ENCODE measurements around the gene ZFHX2. TPM values are rescaled to one million over a fixed set of nuclear protein-coding genes. Genes with fewer than 3 reads are reported as not detected.

ZFHX2 gene
- total RNA-seq, 2 experiments from 2014 or later: 1.8 to 2.7 TPM

DNA sequence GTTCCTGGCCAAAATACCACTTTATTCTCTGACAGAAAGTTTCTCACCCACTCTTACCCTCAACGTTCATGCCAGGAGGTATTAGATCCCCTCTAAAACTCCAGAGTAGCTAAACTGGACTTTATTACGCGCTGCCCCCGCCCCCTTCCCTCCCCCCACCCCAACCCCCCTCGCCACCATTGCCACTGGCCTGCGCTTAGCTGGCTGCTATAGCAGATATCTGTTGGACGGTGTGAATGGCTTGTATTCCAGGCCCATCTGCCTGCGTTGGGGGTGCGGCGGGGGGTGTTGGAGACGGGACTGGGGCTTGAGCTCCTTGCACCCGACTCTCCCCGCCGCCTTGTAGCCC, 3.9 kb upstream of the ZFHX2 start:
- H3K27me3 Mint-ChIP-seq: no peaks in the 10 kb centered on the region
- H3K4me3 Mint-ChIP-seq: peak overlapping the region; percentile 90
- DNase-seq: no peak
- ATAC-seq: no peak
- no peaks in the 10 kb centered on the region for H3K9me3 Mint-ChIP-seq (ENCODE audit: low read depth)
- peaks cover 39% of the 10 kb centered on the region for H3K4me1 Mint-ChIP-seq
- peaks cover 9% of the 10 kb centered on the region for H3K36me3 Mint-ChIP-seq
- CTCF ChIA-PET: interaction anchor here (0.7 to 10.0 kb wide), 7 partner anchors 11 to 125 kb away, joined by 3 to 212 read pairs (median 4); no protein-coding TSS in a partner anchor
- peak overlapping the region; percentile 93 for H3K27ac Mint-ChIP-seq

GRCh38 chr14:23550812-23551265, 726 bp downstream of the ZFHX2 start:
- H3K36me3 Mint-ChIP-seq: no peaks in the 10 kb centered on the region
- H3K27me3 Mint-ChIP-seq: no peaks in the 10 kb centered on the region
- DNase-seq: no peak
- H3K4me3 Mint-ChIP-seq: no peak overlapping the region
- CTCF ChIA-PET: interaction anchor here (2.3 kb wide), 1 partner anchor 9 kb away, joined by 19 read pairs; no protein-coding TSS in a partner anchor
- peak overlapping the region; percentile 84 for H3K27ac Mint-ChIP-seq
- no peak for ATAC-seq
- no peaks in the 10 kb centered on the region for H3K9me3 Mint-ChIP-seq (ENCODE audit: low read depth)
- peaks cover 11% of the 10 kb centered on the region for H3K4me1 Mint-ChIP-seq

- CTCF ChIA-PET: interaction anchor here (0.9 to 2.3 kb wide), 4 partner anchors 9 to 75 kb away, joined by 3 to 19 read pairs (median 4); no protein-coding TSS in a partner anchor
- ATAC-seq (no peak), DNase-seq (no peak)
- Mint-ChIP-seq H3K36me3 (no peaks in the 10 kb centered on the region), H3K9me3 (ENCODE audit: low read depth) (no peaks in the 10 kb centered on the region), H3K4me3 (no peak overlapping the region), H3K4me1 (peaks cover 9% of the 10 kb centered on the region), H3K27ac (no peak overlapping the region), H3K27me3 (no peaks in the 10 kb centered on the region)
Measured at GRCh38 chr14:23550131-23550811, 1.3 kb downstream of the ZFHX2 start.

- Mint-ChIP-seq H3K36me3 (no peaks in the 10 kb centered on the region), H3K27me3 (no peaks in the 10 kb centered on the region), H3K4me1 (peaks cover 3% of the 10 kb centered on the region), H3K9me3 (ENCODE audit: low read depth) (no peaks in the 10 kb centered on the region), H3K27ac (no peak overlapping the region), H3K4me3 (no peak overlapping the region)
- DNase-seq (no peak), ATAC-seq (no peak)
- CTCF ChIA-PET: interaction anchor here (0.8 to 2.3 kb wide), 4 partner anchors 11 to 71 kb away, joined by 3 to 19 read pairs (median 4); no protein-coding TSS in a partner anchor
Measured at GRCh38 chr14:23548351-23549318, 2.9 kb downstream of the ZFHX2 start.

DNA sequence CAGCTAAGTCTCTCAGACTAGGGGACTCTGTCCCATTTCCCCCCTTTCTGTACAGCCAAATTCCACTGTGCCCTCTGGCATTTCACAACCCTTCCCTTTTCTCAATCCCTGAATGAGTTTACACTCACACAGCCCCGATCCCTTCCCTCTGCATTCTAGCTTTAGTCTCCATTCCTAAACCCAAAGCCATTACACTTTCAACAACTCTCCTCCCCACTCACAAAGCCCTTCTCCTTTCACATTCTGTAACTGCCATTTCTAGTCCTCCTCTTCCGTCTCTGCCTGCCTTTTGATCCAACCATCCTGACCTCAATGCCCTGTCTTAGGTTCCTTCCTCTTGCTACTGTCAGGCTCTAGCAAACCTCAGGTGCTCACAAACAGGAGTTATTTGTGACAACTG, 3.6 kb downstream of the ZFHX2 start:
- no peaks in the 10 kb centered on the region for H3K36me3 Mint-ChIP-seq
- H3K9me3 Mint-ChIP-seq (ENCODE audit: low read depth): no peaks in the 10 kb centered on the region
- no peak for DNase-seq
- no peak for ATAC-seq
- H3K27me3 Mint-ChIP-seq: no peaks in the 10 kb centered on the region
- H3K27ac Mint-ChIP-seq: no peak overlapping the region
- CTCF ChIA-PET: interaction anchor here (1.4 kb wide), 1 partner anchor 12 kb away, joined by 3 read pairs; no protein-coding TSS in a partner anchor
- H3K4me3 Mint-ChIP-seq: no peak overlapping the region
- peaks cover 3% of the 10 kb centered on the region for H3K4me1 Mint-ChIP-seq

DNA sequence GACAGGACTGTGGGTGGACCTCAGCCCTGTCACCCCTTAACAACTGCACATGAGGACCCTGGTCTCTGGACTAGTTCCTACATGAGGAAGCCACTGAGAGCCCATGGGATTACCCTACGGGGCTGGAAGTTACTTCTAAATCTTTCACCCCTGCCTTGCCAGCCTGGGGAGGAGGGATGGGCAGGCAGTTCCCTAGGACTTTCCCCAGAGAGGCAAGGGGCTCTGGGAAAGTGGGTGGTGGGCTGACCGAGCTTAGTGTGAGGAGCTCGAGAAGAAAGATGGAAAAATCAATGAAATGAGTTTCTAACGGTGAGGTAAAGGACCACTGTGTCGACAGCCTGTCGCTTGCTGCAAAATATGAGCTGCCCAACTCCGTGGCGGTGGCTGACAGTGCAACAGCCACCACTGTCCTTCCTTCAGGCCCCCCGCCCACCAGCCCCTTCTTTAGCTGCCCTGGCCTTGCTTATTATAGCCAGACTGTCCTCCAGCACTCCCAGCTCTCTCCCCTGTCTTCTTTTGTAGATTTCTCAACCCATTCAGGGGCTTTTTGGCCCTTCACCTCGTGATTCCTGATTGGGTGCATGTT, 5.0 kb downstream of the ZFHX2 start:
- Mint-ChIP-seq H3K9me3 (ENCODE audit: low read depth) (no peaks in the 10 kb centered on the region), H3K27me3 (no peaks in the 10 kb centered on the region), H3K4me3 (no peak overlapping the region), H3K4me1 (no peaks in the 10 kb centered on the region), H3K36me3 (no peaks in the 10 kb centered on the region), H3K27ac (no peak overlapping the region)
- CTCF ChIA-PET: interaction anchor here (0.8 kb wide), 1 partner anchor 12 kb away, joined by 3 read pairs; no protein-coding TSS in a partner anchor
- DNase-seq: no peak
- no peak for ATAC-seq

GRCh38 chr14:23545740-23546365, 5.7 kb downstream of the ZFHX2 start:
- no peaks in the 10 kb centered on the region for H3K27me3 Mint-ChIP-seq
- ATAC-seq: no peak
- CTCF ChIA-PET: interaction anchor here (0.8 to 1.4 kb wide), 2 partner anchors 13 to 68 kb away, joined by 3 to 4 read pairs; no protein-coding TSS in a partner anchor

GRCh38 chr14:23544511-23545447, 6.8 kb downstream of the ZFHX2 start:
- Mint-ChIP-seq H3K4me3 (no peak overlapping the region), H3K9me3 (ENCODE audit: low read depth) (no peaks in the 10 kb centered on the region), H3K36me3 (no peaks in the 10 kb centered on the region), H3K27ac (no peak overlapping the region), H3K4me1 (no peaks in the 10 kb centered on the region), H3K27me3 (peaks cover under 1% of the 10 kb centered on the region)
- CTCF ChIA-PET: interaction anchor here (0.9 to 1.4 kb wide), 3 partner anchors 12 to 67 kb away, joined by 3 to 4 read pairs (median 3); partner anchors contain the start of gene THTPA
- no peak for DNase-seq
- ATAC-seq: no peak

More at GRCh38 chr14:23545740-23546365, 5.7 kb downstream of the ZFHX2 start:
- Mint-ChIP-seq H3K9me3 (ENCODE audit: low read depth) (no peaks in the 10 kb centered on the region), H3K4me1 (no peaks in the 10 kb centered on the region), H3K27ac (no peak overlapping the region), H3K36me3 (no peaks in the 10 kb centered on the region), H3K4me3 (no peak overlapping the region)
- DNase-seq: no peak

DNA sequence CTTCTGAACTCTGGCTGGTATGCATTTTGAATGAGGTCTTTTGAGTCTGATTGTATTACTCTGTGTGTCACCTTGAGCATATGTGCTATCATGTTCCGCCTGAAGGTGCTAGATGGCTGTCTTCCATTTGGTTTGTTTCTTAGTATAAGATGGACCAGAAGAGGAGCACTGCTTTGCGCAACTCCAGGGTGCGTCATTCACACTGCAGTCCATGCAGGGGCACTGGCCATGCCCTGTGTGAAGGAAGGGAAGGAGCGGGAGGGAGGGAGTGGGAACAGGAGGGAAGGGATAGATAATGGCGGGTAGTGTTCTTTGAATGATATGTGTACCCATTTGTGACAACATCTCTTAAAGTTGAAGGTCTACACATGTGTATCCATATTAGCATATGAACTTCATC, 8.2 kb downstream of the ZFHX2 start:
- no peak for ATAC-seq
- no peak overlapping the region for H3K4me3 Mint-ChIP-seq
- no peak overlapping the region for H3K27ac Mint-ChIP-seq
- H3K36me3 Mint-ChIP-seq: no peaks in the 10 kb centered on the region
- peaks cover 2% of the 10 kb centered on the region for H3K27me3 Mint-ChIP-seq
- H3K9me3 Mint-ChIP-seq (ENCODE audit: low read depth): no peaks in the 10 kb centered on the region
- CTCF ChIA-PET: interaction anchor here (0.9 to 7.3 kb wide), 6 partner anchors 12 to 65 kb away, joined by 3 to 52 read pairs (median 4); partner anchors contain the start of gene THTPA
- DNase-seq: no peak
- H3K4me1 Mint-ChIP-seq: peaks cover 2% of the 10 kb centered on the region

- no peak for ATAC-seq
- DNase-seq: no peak
- CTCF ChIA-PET: interaction anchor here (0.6 to 7.3 kb wide), 7 partner anchors 10 to 64 kb away, joined by 3 to 52 read pairs (median 3); partner anchors contain the start of gene ZFHX2
- Mint-ChIP-seq H3K9me3 (ENCODE audit: low read depth) (no peaks in the 10 kb centered on the region), H3K36me3 (no peaks in the 10 kb centered on the region), H3K27ac (no peak overlapping the region), H3K4me1 (peaks cover 2% of the 10 kb centered on the region), H3K27me3 (peaks cover 2% of the 10 kb centered on the region), H3K4me3 (no peak overlapping the region)
Measured at GRCh38 chr14:23542261-23542660, 9.3 kb downstream of the ZFHX2 start.

- Mint-ChIP-seq H3K27me3 (peaks cover 2% of the 10 kb centered on the region), H3K36me3 (no peaks in the 10 kb centered on the region), H3K4me3 (no peak overlapping the region), H3K27ac (no peak overlapping the region), H3K9me3 (ENCODE audit: low read depth) (no peaks in the 10 kb centered on the region), H3K4me1 (peaks cover 2% of the 10 kb centered on the region)
- no peak for DNase-seq
- no peak for ATAC-seq
- CTCF ChIA-PET: interaction anchor here (1.1 to 7.3 kb wide), 7 partner anchors 10 to 62 kb away, joined by 3 to 52 read pairs (median 5); partner anchors contain the start of gene ZFHX2
Measured at GRCh38 chr14:23540141-23540469, 11.5 kb downstream of the ZFHX2 start.
